Smooth muscle cell of the brain vasculature (primary cell): ENCODE measurements around the gene ASXL2.
A peak's percentile ranks its signal among the peaks of the same experiment; 100 is the strongest.
"Not testable (repeated sequence)": the region's sequence is repeated elsewhere in the genome, so short reads cannot be mapped to it uniquely, and the experiment has no call there.

Source experiments
- DNase-seq: peaks from one replicate; pipeline ENCODE4 v3.0.0-alpha.2; 2012; ENCODE audit warnings: low read depth, low spot score

The ASXL2 gene

GRCh38 chr2:25878361-25879132 lies at the start of gene ASXL2:
TSS of gene ASXL2 (minus strand) at chr2:25878487. CDS start at chr2:25878222, 265 bp downstream.
- peak; percentile 92 for DNase-seq

GRCh38 chr2:25926984-25927756 lies 48.9 kb upstream of the ASXL2 start:
- no peak for DNase-seq

GRCh38 chr2:25922501-25922900 lies 44.2 kb upstream of the ASXL2 start:
- DNase-seq: no peak

- DNase-seq: no peak
Observed at GRCh38 chr2:25920786-25921415, 42.6 kb upstream of the ASXL2 start.

- peak; percentile 36 for DNase-seq
Observed at GRCh38 chr2:25920336-25920735, 42.0 kb upstream of the ASXL2 start.

GRCh38 chr2:25917832-25918231 lies 39.5 kb upstream of the ASXL2 start:
- no peak for DNase-seq

GRCh38 chr2:25917411-25917810 lies 39.1 kb upstream of the ASXL2 start:
- DNase-seq: not testable (repeated sequence)

GRCh38 chr2:25915944-25916772 lies 37.9 kb upstream of the ASXL2 start:
- DNase-seq: not testable (repeated sequence)

GRCh38 chr2:25915411-25915810 lies 37.1 kb upstream of the ASXL2 start:
- DNase-seq: not testable (repeated sequence)

- not testable (repeated sequence) for DNase-seq
Observed at GRCh38 chr2:25913696-25913973, 35.3 kb upstream of the ASXL2 start.

- no peak for DNase-seq
Observed at GRCh38 chr2:25912851-25913695, 34.8 kb upstream of the ASXL2 start.

- not testable (repeated sequence) for DNase-seq
Observed at GRCh38 chr2:25909574-25909973, 31.3 kb upstream of the ASXL2 start.

- no peak for DNase-seq
Observed at GRCh38 chr2:25905126-25905525, 26.8 kb upstream of the ASXL2 start.

- no peak for DNase-seq
Observed at GRCh38 chr2:25903216-25903776, 25.0 kb upstream of the ASXL2 start.

GRCh38 chr2:25899404-25899970 lies 21.2 kb upstream of the ASXL2 start:
- no peak for DNase-seq

- no peak for DNase-seq
Observed at GRCh38 chr2:25897506-25897905, 19.2 kb upstream of the ASXL2 start.

GRCh38 chr2:25896308-25896707 lies 18.0 kb upstream of the ASXL2 start:
- DNase-seq: not testable (repeated sequence)

- no peak for DNase-seq
Observed at GRCh38 chr2:25895610-25896009, 17.3 kb upstream of the ASXL2 start.

- DNase-seq: no peak
Observed at GRCh38 chr2:25895018-25895417, 16.7 kb upstream of the ASXL2 start.
